Loucy (cell line): ENCODE measurements around the gene CEP76.

Experiments
- H2AFZ ChIP-seq: fragments of 200-600 bp; sonication (generic); 2 replicates; pipeline ENCODE4 v1.6.0; 2016; ENCODE audit warnings: antibody characterized with exemption, mild to moderate bottlenecking, low read length, moderate library complexity
- H3F3A ChIP-seq: fragments of 200-600 bp; 2 replicates; pipeline ENCODE4 v1.6.0; 2016; ENCODE audit warnings: antibody characterized with exemption, low read depth, mild to moderate bottlenecking
- H3K27me3 ChIP-seq: fragments of 200-600 bp; sonication (generic); 2 replicates; pipeline ENCODE4 v1.6.1; 2014; ENCODE audit warnings: low read length, mild to moderate bottlenecking; ENCODE audit not compliant: insufficient read depth, poor library complexity, severe bottlenecking
- H3K36me3 ChIP-seq: fragments of 200-600 bp; sonication (generic); 2 replicates; pipeline ENCODE4 v1.6.1; 2016; ENCODE audit warnings: low read length; ENCODE audit not compliant: insufficient read depth
- H3K4me1 ChIP-seq: fragments of 200-600 bp; sonication (generic); 2 replicates; pipeline ENCODE4 v1.5.1; 2014; ENCODE audit warnings: low read length, mild to moderate bottlenecking; ENCODE audit not compliant: insufficient read depth, poor library complexity, severe bottlenecking
- H3K4me2 ChIP-seq: fragments of 200-600 bp; sonication (generic); 2 replicates; pipeline ENCODE4 v1.6.0; 2014; ENCODE audit warnings: antibody characterized with exemption, low read length, low read depth, mild to moderate bottlenecking; ENCODE audit not compliant: poor library complexity, severe bottlenecking
- H3K4me3 ChIP-seq: fragments of 200-600 bp; sonication (generic); 2 replicates; pipeline ENCODE4 v1.5.1; 2014; ENCODE audit warnings: low read length, mild to moderate bottlenecking, mixed read lengths; ENCODE audit not compliant: poor library complexity, severe bottlenecking
- H3K79me2 ChIP-seq: fragments of 200-600 bp; sonication (generic); 2 replicates; pipeline ENCODE4 v1.6.1; 2014; ENCODE audit warnings: low read length; ENCODE audit not compliant: insufficient read depth
- H3K9ac ChIP-seq: fragments of 200-600 bp; sonication (generic); 2 replicates; pipeline ENCODE4 v1.6.0; 2014; ENCODE audit warnings: mild to moderate bottlenecking, low read depth, low read length, moderate library complexity; ENCODE audit not compliant: poor library complexity, severe bottlenecking
- H3K9me2 ChIP-seq: fragments of 200-600 bp; sonication (generic); replicated peaks from 2 replicates; pipeline ENCODE4 v1.6.1; 2016; ENCODE audit warnings: low read depth, low read length, mixed read lengths
- H3K9me3 ChIP-seq: fragments of 200-600 bp; sonication (generic); 2 replicates; pipeline ENCODE4 v1.6.1; 2014; ENCODE audit warnings: mild to moderate bottlenecking, antibody characterized with exemption, low read length, low read depth; ENCODE audit not compliant: insufficient read depth
- H4K20me1 ChIP-seq: fragments of 200-600 bp; sonication (generic); 2 replicates; pipeline ENCODE4 v1.6.0; 2014; ENCODE audit warnings: antibody characterized with exemption, low read length, mild to moderate bottlenecking; ENCODE audit not compliant: insufficient read depth, poor library complexity, severe bottlenecking
- CTCF ChIP-seq: fragments of 200-600 bp; sonication (generic); conservative IDR thresholded peaks from 2 replicates; pipeline ENCODE4 v1.5.1; 2014; ENCODE audit warnings: mild to moderate bottlenecking, antibody characterized with exemption, low read length
- EZH2phosphoT487 ChIP-seq: fragments of 200-600 bp; IDR thresholded peaks from 2 replicates; pipeline ENCODE4 v1.6.1; 2018; ENCODE audit warnings: antibody characterized with exemption, mild to moderate bottlenecking, moderate library complexity, borderline replicate concordance

CEP76 gene

DNA sequence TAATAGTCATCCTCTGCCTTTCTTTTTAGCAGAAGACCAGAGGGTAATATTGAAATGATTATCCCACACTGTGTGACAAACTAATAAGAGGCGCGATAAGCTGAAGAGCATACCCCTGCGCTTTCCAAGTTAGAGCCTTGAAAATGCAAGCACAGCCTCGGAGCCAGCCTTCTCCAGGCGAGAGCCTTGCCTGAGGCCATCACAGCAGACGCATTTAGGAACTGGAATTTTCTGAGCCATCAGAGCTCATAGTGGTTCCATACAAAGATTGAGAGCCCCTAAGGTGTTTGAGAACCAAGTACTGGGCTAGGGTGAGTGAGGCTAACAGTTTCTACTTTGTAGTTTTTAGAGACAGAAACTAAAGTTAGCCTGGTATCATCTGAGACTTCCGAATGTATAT is 20.2 kb upstream of the CEP76 start:
- H3K4me3 ChIP-seq, result no peak overlapping the region
- H3K36me3 ChIP-seq, result peaks cover 78% of the 10 kb centered on the region

GRCh38 chr18:12721495-12722275 is 19.2 kb upstream of the CEP76 start:
- Histone ChIP-seq H3F3A (no peaks in the 10 kb centered on the region), H3K27me3 (no peaks in the 10 kb centered on the region), H3K9ac (no peak overlapping the region), H3K9me3 (no peaks in the 10 kb centered on the region), H3K36me3 (peaks cover 81% of the 10 kb centered on the region), H3K4me3 (no peak overlapping the region), H3K4me1 (no peaks in the 10 kb centered on the region), H3K9me2 (no peaks in the 10 kb centered on the region), H4K20me1 (no peaks in the 10 kb centered on the region), H2AFZ (no peak overlapping the region), H3K4me2 (no peak overlapping the region), H3K79me2 (no peaks in the 10 kb centered on the region)
- no peak for TF ChIP-seq CTCF
- no peak for TF ChIP-seq EZH2phosphoT487

More for the DNA sequence above, 20.2 kb upstream of the CEP76 start:
- H3K9me2 ChIP-seq, result no peaks in the 10 kb centered on the region
- H3K9ac ChIP-seq, result no peak overlapping the region
- H3F3A ChIP-seq, result no peaks in the 10 kb centered on the region
- no peaks in the 10 kb centered on the region for H4K20me1 ChIP-seq
- H3K4me2 ChIP-seq, result no peak overlapping the region
- no peaks in the 10 kb centered on the region for H3K9me3 ChIP-seq
- TF ChIP-seq EZH2phosphoT487 (no peak), CTCF (no peak)
- H3K27me3 ChIP-seq, result no peaks in the 10 kb centered on the region
- H3K4me1 ChIP-seq, result no peaks in the 10 kb centered on the region
- no peak overlapping the region for H2AFZ ChIP-seq
- H3K79me2 ChIP-seq, result no peaks in the 10 kb centered on the region

GRCh38 chr18:12711446-12711845 is 8.9 kb upstream of the CEP76 start:
- no peaks in the 10 kb centered on the region for H3K4me1 ChIP-seq
- no peak for TF ChIP-seq EZH2phosphoT487
- no peak for TF ChIP-seq CTCF
- no peak overlapping the region for H3K4me2 ChIP-seq
- no peak overlapping the region for H3K4me3 ChIP-seq
- no peaks in the 10 kb centered on the region for H3F3A ChIP-seq
- H3K9me3 ChIP-seq, result no peaks in the 10 kb centered on the region
- no peaks in the 10 kb centered on the region for H3K9me2 ChIP-seq
- peaks cover 31% of the 10 kb centered on the region for H3K79me2 ChIP-seq
- H3K27me3 ChIP-seq, result no peaks in the 10 kb centered on the region
- H2AFZ ChIP-seq, result no peak overlapping the region
- no peak overlapping the region for H3K9ac ChIP-seq
- H4K20me1 ChIP-seq, result peaks cover 7% of the 10 kb centered on the region
- H3K36me3 ChIP-seq, result peaks cover 74% of the 10 kb centered on the region; the same call in 1 of the 2 replicates
